Thoracic aorta (tissue), 2 donors: Measurements from ENCODE around the gene FAM174C. TPM values are rescaled to one million over a fixed set of nuclear protein-coding genes. Genes with fewer than 3 reads are reported as not detected.

Experiments used
- ATAC-seq: fragments of 150-250 bp; one replicate; pipeline ENCODE4 v1.8.0; 2017; ENCODE audit warnings: low read depth; ENCODE audit not compliant: insufficient number of reproducible peaks, low FRiP score
- DNase-seq: peaks from one replicate; pipeline ENCODE4 v3.0.0-alpha.2; 2020; ENCODE audit warnings: low spot score
- H3K27ac ChIP-seq, 2 donors: fragments of 200-600 bp; sonication (generic); 1 replicate in 1 of 2; 2 replicates in 1 of 2; pipeline ENCODE4 v1.5.1; 2016; ENCODE audit warnings: mild to moderate bottlenecking in 2 of 2, moderate library complexity in 2 of 2
- H3K27me3 ChIP-seq: fragments of 200-600 bp; sonication (generic); replicated peaks from 2 replicates; pipeline ENCODE4 v1.6.0; 2016; ENCODE audit warnings: mild to moderate bottlenecking; ENCODE audit not compliant: insufficient read depth
- H3K36me3 ChIP-seq: fragments of 200-600 bp; sonication (generic); one replicate; pipeline ENCODE4 v1.5.1; 2016
- H3K4me1 ChIP-seq, 2 donors: fragments of 200-600 bp; sonication (generic); 1 replicate in 1 of 2; 2 replicates in 1 of 2; pipeline versions ENCODE4 v1.5.1 to v1.6.0; 2016; ENCODE audit warnings: low read depth in 2 of 2, mild to moderate bottlenecking in 1 of 2; ENCODE audit not compliant: control insufficient read depth in 1 of 2
- H3K4me3 ChIP-seq: fragments of 200-600 bp; sonication (generic); 2 replicates; pipeline ENCODE4 v1.5.1; 2016; ENCODE audit warnings: mild to moderate bottlenecking
- H3K9me3 ChIP-seq: fragments of 200-600 bp; sonication (generic); 2 replicates; pipeline ENCODE4 v1.5.1; 2016
- CTCF ChIP-seq: fragments of 200-600 bp; sonication (generic); IDR thresholded peaks from one replicate; pipeline ENCODE4 v1.5.1; 2019; ENCODE audit warnings: antibody characterized with exemption
- total RNA-seq, 2 donors: library from RNA; depleted of rRNA; stranded (reverse); fragments of >200 nt; gene quantifications; one replicate each; pipeline versions ENCODE4 v1.1.0 to v1.2.3, GENCODE V29; 2016

Gene FAM174C
- total RNA-seq, 2 donors from 2014 or later, result 18.8 to 40.8 TPM

- Histone ChIP-seq H3K27me3 (peaks cover 21% of the 10 kb centered on the region), H3K27ac (no peak overlapping the region), H3K4me1 (peaks cover 0 to 16% of the 10 kb centered on the region in 2 donors), H3K9me3 (no peaks in the 10 kb centered on the region), H3K36me3 (no peaks in the 10 kb centered on the region), H3K4me3 (no peak overlapping the region)
- DNase-seq, result no peak
- no peak for TF ChIP-seq CTCF
- ATAC-seq, result no peak
These were observed 13.7 kb downstream of the FAM174C start for GRCh38 chr19:1288833-1289685.

- peaks cover 0 to 16% of the 10 kb centered on the region in 2 donors for H3K4me1 ChIP-seq
- DNase-seq (no peak), ATAC-seq (no peak)
- no peak for TF ChIP-seq CTCF
- H3K9me3 ChIP-seq, result no peaks in the 10 kb centered on the region
- no peak overlapping the region for H3K27ac ChIP-seq
- H3K36me3 ChIP-seq, result no peaks in the 10 kb centered on the region
- no peak overlapping the region for H3K4me3 ChIP-seq
- peaks cover 20% of the 10 kb centered on the region for H3K27me3 ChIP-seq
These were observed 14.3 kb downstream of the FAM174C start for GRCh38 chr19:1289686-1290025.

GRCh38 chr19:1290196-1290702 is 14.9 kb downstream of the FAM174C start:
- DNase-seq, result no peak
- no peak overlapping the region for H3K27ac ChIP-seq

GRCh38 chr19:1290703-1291651 is 15.6 kb downstream of the FAM174C start:
- Histone ChIP-seq H3K36me3 (no peaks in the 10 kb centered on the region), H3K27me3 (peaks cover 28% of the 10 kb centered on the region), H3K27ac (no peak overlapping the region), H3K4me3 (no peak overlapping the region), H3K4me1 (peaks cover 4 to 21% of the 10 kb centered on the region in 2 donors), H3K9me3 (no peaks in the 10 kb centered on the region)
- ATAC-seq (no peak), DNase-seq (no peak)
- TF ChIP-seq CTCF, result no peak

More at GRCh38 chr19:1290196-1290702, 14.9 kb downstream of the FAM174C start:
- H3K27me3 ChIP-seq, result peaks cover 25% of the 10 kb centered on the region
- no peaks in the 10 kb centered on the region for H3K9me3 ChIP-seq
- H3K4me1 ChIP-seq, result peaks cover under 1 to 17% of the 10 kb centered on the region in 2 donors
- ATAC-seq, result no peak
- no peaks in the 10 kb centered on the region for H3K36me3 ChIP-seq
- no peak overlapping the region for H3K4me3 ChIP-seq
- TF ChIP-seq CTCF, result no peak
